HG02610 (cell line): Measurements from ENCODE around the gene CFAP92.

Experiments
- ATAC-seq: cut with Tn5 transposase; IDR thresholded peaks from one replicate; pipeline ENCODE4 v1.9.1; 2021; ENCODE audit warnings: mild to moderate bottlenecking, moderate library complexity; ENCODE audit not compliant: unreplicated experiment

Gene CFAP92

GRCh38 chr3:128988286-128988685 lies 5.6 kb downstream of the CFAP92 start:
- ATAC-seq, result no peak

GRCh38 chr3:128987302-128988100 lies 6.4 kb downstream of the CFAP92 start:
- ATAC-seq, result no peak

DNA sequence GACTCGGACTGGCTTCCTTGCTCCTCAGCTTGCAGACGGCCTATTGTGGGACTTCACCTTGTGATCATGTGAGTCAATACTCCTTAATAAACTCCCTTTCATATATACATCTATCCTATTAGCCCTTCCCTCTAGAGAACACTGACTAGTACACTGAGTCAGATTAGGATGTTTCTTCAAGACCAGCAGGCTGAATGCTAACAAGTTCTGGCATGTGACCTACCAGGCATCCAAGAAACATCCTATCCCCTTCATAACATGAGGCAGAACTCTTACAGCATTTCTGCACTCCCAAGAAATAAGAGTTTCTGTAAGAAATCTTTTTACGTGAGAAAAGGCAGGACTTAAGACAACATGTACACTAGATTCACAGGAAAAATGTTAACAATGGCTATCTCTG lies 9.3 kb downstream of the CFAP92 start:
- no peak for ATAC-seq

DNA sequence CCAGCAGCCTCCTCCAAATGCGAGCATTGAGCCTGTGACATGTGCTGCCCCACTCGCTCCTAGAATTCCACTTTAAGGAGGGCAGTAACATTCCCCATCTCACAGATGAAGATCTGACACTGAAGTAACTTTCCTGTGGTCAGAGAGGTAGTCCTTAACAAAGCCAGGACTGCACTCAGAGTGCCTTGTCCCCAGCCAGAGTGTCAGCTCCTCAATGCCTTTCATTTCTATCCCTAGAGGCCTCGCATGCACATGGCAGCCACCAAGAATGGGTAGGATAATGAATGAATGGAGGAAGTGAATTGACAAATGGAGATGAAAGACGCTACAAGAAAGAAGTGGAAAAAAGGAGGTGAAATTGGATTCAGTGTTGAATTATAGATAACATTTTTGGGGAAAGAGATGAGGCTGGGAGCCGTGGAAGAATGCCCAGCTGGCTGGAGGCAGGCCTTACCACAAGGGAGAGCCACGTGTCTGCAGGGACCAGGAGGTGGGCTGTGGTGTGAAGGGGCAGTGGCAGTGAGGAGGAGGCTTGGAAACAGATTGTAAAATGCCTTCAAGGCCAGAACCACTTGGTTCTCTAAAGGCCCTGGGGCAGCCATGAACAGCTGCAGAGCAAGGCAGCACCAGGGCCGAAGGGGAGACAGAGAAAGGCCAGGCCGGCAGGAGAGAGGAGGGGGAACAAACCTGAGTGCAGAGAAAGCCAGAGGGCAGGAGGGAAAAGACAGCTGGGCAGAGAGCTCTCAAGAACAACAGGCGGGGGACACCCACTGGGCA lies 10.4 kb downstream of the CFAP92 start:
- ATAC-seq, result no peak

DNA sequence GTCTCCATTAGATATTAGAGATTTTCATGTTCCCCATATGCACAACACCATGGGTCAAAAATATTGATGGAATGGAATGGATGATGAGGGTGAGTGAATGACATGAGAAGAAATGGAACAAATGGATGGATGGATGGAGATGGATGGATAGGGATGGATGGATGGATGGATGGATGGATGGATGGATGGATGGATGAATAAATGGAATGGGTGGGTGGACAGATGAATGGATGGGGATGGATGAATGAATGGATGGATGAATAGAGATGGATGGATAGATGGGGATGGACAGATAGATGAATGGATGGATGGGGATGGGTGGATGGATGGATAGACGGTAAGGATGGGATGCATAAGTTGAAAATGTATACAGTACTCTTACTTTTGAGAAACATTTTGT lies 18.6 kb downstream of the CFAP92 start:
- no peak for ATAC-seq

DNA sequence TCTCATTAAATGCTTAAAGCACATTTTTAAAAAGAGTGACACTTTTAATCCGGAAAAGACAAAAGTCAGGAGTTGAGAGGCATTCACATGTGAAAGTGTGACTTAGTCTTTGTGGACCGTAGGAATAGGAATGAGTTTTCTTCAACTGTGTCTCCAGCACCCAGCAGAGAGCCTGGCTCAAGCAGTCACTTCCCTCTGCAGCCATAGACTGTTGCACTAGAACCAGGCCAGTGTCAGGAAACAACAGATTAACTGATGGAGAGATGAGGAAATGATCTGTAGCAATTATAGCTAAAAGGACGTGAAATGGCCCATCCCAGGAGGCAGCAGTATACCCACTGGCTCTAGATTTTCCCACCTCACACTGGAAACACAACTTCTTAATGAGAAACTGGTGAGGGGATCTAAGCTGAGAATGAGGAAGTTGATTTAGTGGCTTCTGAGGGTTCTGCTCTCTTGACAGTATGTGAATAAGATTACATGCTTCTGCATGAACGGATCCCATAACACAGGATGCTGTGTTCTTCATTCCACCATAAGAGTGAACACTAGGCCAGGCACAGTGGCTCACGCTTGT lies 19.8 kb downstream of the CFAP92 start:
- ATAC-seq, result no peak

DNA sequence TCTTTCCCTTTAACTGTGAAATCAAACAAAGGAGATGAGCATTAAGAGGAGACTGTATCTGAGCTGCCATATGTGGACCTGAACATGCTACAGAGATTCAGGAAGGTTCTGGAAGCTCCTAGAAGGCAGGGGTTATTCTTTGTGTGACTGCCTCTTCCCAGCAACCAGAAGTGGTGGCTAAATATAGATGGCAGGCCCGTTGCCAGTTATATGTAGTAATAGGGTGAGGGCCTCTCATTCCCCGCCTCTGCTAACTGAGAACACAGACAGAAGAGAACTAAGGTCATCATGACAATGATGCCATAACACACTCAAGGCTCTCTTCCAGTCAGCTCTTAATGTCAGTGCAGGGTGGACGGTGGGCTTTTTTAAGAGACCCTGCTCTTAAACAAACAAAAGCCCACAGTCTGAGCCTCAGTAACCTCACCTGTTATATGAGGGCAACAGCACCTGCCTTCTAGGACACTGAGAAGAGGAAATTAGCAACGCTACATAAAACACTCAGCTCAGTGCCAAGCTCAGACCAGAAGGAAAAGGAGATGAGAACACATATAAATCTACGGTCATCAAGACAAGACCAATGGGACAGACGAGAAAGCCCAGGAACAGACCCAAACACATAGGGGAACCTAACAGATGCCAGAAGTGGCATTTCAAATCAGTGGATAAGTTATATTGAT lies 22.3 kb downstream of the CFAP92 start:
- ATAC-seq, result no peak

DNA sequence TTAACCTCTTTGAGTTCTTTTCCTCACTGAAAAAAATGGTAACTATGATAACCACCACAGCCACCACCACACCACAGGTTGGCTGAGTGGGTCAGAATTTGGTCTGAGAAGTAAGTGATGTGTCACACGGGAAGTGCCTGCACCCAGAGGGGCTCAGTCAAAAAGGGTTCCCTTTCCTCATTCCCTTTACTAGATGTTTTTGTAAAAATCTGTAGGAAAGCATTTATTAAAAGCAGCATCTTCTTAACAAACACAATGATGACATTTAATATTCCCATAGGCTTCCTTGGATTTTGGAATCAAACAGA lies 23.2 kb downstream of the CFAP92 start:
- no peak for ATAC-seq

- ATAC-seq, result no peak
Measured at GRCh38 chr3:128969993-128970739, 23.7 kb downstream of the CFAP92 start.

DNA sequence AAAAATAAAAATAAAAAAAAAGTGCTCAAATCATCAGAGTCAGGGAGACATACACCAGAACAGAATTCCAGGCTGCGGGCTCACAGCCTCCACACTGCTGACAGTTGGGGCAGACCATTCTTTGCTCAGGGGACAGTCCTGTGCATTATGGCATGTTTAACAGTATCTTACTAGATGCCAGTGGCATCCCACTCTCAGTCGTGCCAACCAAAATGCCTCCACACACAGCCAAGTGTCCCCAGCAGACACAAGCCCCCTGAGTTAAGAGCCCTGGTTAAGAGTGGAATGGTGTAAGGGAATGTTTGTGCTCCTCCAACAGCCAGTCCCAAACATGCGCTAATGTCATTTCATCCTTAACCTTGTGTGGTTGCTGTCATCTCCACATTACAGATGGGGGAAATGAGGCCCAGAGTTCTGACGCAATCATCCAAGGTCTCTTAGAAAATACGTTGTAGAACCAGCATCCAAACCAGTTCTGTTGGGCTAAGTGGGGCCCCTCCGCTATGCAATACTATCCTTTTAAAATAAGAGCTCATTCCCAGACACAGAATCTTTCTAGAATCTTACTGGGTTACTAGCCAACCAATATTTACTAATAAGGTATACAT lies 26.0 kb downstream of the CFAP92 start:
- ATAC-seq, result no peak

DNA sequence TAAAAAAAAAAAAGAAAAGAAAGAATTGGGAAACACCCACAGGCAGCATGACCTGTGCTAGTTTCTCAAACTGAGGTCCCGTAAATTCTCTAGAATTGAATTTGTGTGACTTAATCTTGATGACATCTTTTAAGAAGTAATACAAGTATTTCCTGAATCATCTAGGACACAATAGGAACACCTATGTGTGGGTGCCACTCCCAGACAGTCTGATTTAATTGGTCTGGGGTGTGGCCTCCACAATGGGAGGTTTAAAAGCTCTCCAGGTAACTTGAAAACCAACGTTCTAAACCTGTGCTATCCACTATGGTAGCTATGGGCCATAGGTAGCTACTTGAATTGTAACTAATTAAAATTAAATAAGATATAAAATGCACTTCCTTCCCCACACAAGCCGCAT lies 28.1 kb downstream of the CFAP92 start:
- no peak for ATAC-seq

GRCh38 chr3:128965280-128965679 lies 28.6 kb downstream of the CFAP92 start:
- no peak for ATAC-seq

DNA sequence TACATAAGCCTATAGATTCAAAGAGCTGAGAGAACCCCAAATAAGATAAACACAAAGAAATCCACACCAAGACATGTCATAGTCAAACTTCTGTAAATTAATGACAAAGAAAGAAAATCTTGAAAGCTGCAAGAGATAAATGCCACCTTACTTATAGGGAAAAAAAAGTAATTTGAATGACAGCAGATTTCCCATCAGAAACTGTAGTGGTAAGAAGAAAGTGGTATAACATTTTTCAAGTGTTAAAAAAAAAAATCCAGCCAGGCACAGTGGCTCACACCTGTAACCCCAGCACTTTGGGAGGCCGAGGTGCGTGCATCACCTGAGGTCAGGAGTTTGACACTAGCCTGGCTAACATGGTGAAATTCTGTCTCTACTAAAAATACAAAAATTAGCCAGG lies 37.4 kb downstream of the CFAP92 start:
- ATAC-seq, result no peak

DNA sequence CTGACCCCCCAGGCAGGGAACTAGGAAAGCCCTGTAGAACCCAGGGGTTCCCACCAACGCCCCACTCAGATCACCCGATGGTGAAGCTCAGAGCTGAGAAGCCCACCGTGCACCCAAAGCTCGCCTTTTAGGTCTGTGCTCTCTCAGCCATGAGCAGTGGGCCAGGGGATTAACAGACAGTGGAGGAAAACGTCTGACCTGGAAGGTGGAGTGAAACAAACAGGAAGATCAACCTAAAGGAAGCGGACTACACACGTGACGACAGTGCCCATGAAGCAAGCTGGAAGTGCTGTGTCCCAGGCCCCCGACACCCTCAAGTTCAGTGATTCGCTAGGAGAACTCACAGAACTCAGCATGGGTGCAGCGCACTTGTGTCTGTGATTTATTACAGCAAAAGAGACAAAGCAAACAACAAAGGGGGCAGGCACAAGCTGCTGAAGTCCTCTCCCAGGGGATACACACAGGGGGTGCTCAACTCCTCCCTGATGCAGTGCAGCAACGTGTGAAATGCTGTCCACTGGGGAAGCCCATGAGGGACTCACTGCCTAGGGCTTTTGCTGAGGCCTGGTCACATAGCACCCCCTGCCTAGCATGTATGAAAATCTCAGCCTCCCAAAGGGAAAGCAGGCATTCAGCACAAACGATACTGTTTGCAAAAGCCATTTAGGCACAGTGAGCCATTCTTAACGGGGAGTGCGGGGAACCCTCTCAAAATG lies 43.5 kb downstream of the CFAP92 start:
- no peak for ATAC-seq

DNA sequence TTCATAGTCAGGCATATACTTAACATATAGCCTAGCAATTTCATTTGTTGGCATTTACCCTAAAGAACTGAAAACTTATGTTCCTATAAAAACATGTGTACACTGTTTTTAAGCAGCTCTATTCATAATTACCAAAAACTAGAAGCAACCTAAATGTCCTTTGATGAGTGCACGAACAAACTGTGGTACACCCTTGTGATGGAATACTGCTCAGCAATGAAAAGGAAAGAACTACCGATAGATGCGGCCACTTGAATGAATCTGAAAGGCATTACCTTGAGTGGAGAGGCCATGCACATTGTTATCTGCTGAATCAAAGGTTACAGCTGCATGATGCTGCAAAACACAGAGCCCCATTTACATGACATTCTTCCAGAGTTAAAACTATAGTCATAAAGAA lies 44.7 kb downstream of the CFAP92 start:
- no peak for ATAC-seq

DNA sequence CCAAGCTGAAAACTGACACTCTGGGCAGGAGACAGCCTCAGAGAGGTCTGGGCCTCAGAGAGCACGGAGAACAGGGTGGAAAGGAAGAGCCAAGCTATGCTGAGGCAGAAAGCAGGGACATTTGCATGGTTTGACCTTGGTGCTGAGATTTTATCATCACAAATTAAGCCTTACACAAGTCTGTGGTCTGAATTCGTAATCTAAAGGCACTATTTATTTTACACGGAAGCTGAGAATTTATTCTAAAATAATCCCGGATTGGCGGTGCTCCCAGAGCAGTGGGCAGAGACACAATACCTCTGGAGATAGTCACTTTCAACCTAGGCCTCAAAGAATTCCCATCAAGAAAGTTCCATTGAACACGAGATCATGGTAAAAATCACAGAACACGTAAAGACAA lies 47.5 kb downstream of the CFAP92 start:
- no peak for ATAC-seq

DNA sequence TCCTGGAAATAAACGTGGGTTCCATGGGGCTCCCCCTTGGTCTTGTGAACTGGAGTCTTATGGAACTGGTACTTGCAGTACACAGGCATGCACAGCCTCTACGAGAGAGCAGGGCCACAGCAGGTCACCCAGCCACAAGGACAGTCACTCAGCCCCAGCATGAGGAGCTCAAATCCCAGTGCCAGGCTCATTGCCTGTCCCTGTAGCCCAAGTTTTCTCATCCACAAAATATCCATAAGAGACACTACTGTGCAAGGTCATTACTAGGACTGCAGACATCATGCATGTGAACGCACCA lies 48.0 kb downstream of the CFAP92 start:
- no peak for ATAC-seq

DNA sequence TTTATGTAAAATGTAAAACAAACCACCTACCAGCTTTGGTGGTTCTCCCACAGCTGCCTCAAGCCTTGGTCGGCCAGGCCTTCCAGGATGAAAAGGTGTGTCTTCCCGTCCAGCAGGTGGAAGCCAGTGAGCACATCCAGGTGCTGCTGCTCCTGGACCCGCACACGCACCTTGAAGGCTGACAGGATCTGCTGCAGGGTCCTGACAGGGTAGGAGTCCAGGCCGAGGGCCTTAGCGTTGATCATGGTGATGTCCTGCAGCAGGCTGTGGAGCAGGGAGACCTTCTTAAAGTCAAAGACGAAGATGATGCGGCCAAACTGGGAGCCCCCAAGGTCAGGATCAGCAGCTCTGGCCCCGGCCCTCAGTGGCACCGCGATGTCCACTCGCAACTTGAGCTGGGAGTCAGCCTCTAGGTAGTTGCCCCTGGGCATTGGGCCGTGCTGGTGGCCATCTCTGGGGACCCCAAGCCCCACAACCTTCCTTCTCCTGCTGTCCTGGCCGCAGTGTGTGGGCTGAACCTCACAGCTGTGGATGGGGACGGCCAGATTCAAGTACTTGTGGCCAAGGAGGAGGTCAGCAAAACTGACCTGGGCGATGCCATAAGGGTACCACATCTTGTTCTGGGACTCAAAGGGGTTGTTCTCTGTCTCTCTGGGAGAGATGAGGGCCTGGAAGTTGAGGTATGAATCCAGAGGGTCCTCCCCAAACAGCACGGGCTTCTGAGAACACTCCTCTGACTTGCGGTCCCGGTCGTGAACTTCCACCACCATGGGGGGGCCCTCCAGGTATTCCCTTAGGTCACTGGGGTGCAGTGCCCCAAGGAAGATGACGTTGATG lies 48.6 kb downstream of the CFAP92 start:
- no peak for ATAC-seq
